ENCODE data around the gene RMP24.
"Not testable (repeated sequence)": the region's sequence is repeated elsewhere in the genome, so short reads cannot be mapped to it uniquely, and the experiment has no call there.

RMP24 gene

GRCh38 chr18:35972197-35973000 is at the start of gene RMP24:
Gene RMP24 (plus strand): TSS chr18:35972679.
- DNase-seq: peak; percentile 99

GRCh38 chr18:35923939-35924684 is 48.4 kb upstream of the RMP24 start:
- no peak for DNase-seq

GRCh38 chr18:35926884-35927283 is 45.6 kb upstream of the RMP24 start:
- DNase-seq: no peak

- DNase-seq: no peak
Measured at GRCh38 chr18:35927430-35927829, 45.0 kb upstream of the RMP24 start.

GRCh38 chr18:35933982-35934381 is 38.5 kb upstream of the RMP24 start:
- DNase-seq: no peak

- no peak for DNase-seq
Measured at GRCh38 chr18:35934891-35935290, 37.6 kb upstream of the RMP24 start.

GRCh38 chr18:35935805-35936204 is 36.7 kb upstream of the RMP24 start:
- DNase-seq: no peak

GRCh38 chr18:35936951-35937350 is 35.5 kb upstream of the RMP24 start:
- no peak for DNase-seq

GRCh38 chr18:35938158-35938557 is 34.3 kb upstream of the RMP24 start:
- no peak for DNase-seq

- DNase-seq: no peak
Measured at GRCh38 chr18:35938562-35938961, 33.9 kb upstream of the RMP24 start.

- no peak for DNase-seq
Measured at GRCh38 chr18:35939138-35939537, 33.3 kb upstream of the RMP24 start.

GRCh38 chr18:35941299-35941698 is 31.2 kb upstream of the RMP24 start:
- DNase-seq: no peak

GRCh38 chr18:35942133-35942532 is 30.3 kb upstream of the RMP24 start:
- no peak for DNase-seq

- DNase-seq: no peak
Measured at GRCh38 chr18:35942661-35943060, 29.8 kb upstream of the RMP24 start.

- no peak for DNase-seq
Measured at GRCh38 chr18:35948080-35948479, 24.4 kb upstream of the RMP24 start.

GRCh38 chr18:35949090-35949489 is 23.4 kb upstream of the RMP24 start:
- DNase-seq: no peak

- peak; percentile 93 for DNase-seq
Measured at GRCh38 chr18:35949903-35950627, 22.4 kb upstream of the RMP24 start.

- DNase-seq: no peak
Measured at GRCh38 chr18:35950628-35950982, 21.9 kb upstream of the RMP24 start.

- no peak for DNase-seq
Measured at GRCh38 chr18:35953688-35954087, 18.8 kb upstream of the RMP24 start.

GRCh38 chr18:35956226-35956625 is 16.3 kb upstream of the RMP24 start:
- no peak for DNase-seq

GRCh38 chr18:35962320-35962719 is 10.2 kb upstream of the RMP24 start:
- no peak for DNase-seq

- no peak for DNase-seq
Measured at GRCh38 chr18:35964319-35964718, 8.2 kb upstream of the RMP24 start.

- DNase-seq: not testable (repeated sequence)
Measured at GRCh38 chr18:35967866-35968265, 4.6 kb upstream of the RMP24 start.
